Globus pallidus (tissue), 1 donor: ENCODE measurements around the gene FGD5.

Source experiments
- DNase-seq: peaks from one replicate; pipeline ENCODE4 v3.0.0-alpha.2; 2015; ENCODE audit warnings: low spot score

Gene FGD5

GRCh38 chr3:14906355-14906971 is 87.7 kb downstream of the FGD5 start:
- DNase-seq: no peak

- no peak for DNase-seq
Measured at GRCh38 chr3:14907043-14907966, 88.5 kb downstream of the FGD5 start.

- DNase-seq: no peak
Measured at GRCh38 chr3:14909250-14909649, 90.5 kb downstream of the FGD5 start.

GRCh38 chr3:14911651-14912050 is 92.9 kb downstream of the FGD5 start:
- no peak for DNase-seq

- DNase-seq: no peak
Measured at GRCh38 chr3:14913071-14913925, 94.5 kb downstream of the FGD5 start.

GRCh38 chr3:14913926-14914778 is 95.4 kb downstream of the FGD5 start:
- DNase-seq: no peak

- DNase-seq: no peak
Measured at GRCh38 chr3:14914779-14915117, 96.0 kb downstream of the FGD5 start.

- no peak for DNase-seq
Measured at GRCh38 chr3:14915636-14916222, 97.0 kb downstream of the FGD5 start.

- no peak for DNase-seq
Measured at GRCh38 chr3:14918356-14918860, 99.6 kb downstream of the FGD5 start.

GRCh38 chr3:14920536-14920935 is 101.8 kb downstream of the FGD5 start:
- DNase-seq: no peak

GRCh38 chr3:14921034-14921616 is 102.4 kb downstream of the FGD5 start:
- DNase-seq: peak; percentile 77

GRCh38 chr3:14921811-14922705 is 103.3 kb downstream of the FGD5 start:
- no peak for DNase-seq

GRCh38 chr3:14922863-14923262 is 104.1 kb downstream of the FGD5 start:
- no peak for DNase-seq

- no peak for DNase-seq
Measured at GRCh38 chr3:14923476-14923875, 104.7 kb downstream of the FGD5 start.

GRCh38 chr3:14925729-14926591 is 107.2 kb downstream of the FGD5 start:
- DNase-seq: peak; percentile 61

GRCh38 chr3:14926592-14926991 is 107.8 kb downstream of the FGD5 start:
- DNase-seq: no peak

GRCh38 chr3:14927308-14927707 is 108.5 kb downstream of the FGD5 start:
- DNase-seq: no peak

GRCh38 chr3:14929310-14930074 is 110.7 kb downstream of the FGD5 start:
- DNase-seq: no peak
